ENCODE results near the gene METTL22. TPM values are rescaled to one million over a fixed set of nuclear protein-coding genes. Genes with fewer than 3 reads are reported as not detected.

Gene METTL22
- total RNA-seq, 1 donor from 2014 or later = 29.3 TPM

DNA sequence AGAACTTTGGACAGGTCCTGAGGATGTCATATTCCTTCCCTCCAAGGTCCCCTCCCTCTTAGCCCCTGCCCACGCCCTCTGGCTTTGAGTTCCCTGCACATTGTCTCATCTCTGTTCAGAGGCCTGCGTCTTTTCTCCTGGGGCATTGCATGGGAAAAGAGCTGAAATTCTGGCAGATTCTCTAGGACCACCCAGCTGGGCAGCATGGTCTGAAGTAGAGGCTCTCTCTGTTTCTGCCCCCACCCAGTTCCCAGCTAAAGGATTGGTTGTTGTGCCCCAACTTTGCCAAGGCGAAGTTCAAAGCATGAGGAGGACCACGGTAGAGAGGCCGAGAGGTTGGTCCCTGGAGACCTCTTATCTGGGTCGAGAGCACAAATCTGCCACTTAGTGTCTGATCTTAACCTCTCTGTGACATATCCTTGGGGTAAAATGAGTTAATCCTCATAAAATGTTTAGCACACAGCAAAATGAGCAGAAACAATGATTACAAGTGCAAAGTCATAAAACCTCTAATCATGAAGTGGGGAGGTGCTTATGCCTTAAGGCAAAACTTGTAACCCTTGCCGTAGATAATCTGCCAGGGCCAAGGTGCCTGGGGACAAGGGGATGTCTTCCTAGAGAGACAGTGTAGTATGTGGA is 55.4 kb downstream of the METTL22 start:
- intact Hi-C loops (cut with DNase I) = no loop called here
- no peak for ATAC-seq
- no peak for DNase-seq (ENCODE audit: missing footprints)

DNA sequence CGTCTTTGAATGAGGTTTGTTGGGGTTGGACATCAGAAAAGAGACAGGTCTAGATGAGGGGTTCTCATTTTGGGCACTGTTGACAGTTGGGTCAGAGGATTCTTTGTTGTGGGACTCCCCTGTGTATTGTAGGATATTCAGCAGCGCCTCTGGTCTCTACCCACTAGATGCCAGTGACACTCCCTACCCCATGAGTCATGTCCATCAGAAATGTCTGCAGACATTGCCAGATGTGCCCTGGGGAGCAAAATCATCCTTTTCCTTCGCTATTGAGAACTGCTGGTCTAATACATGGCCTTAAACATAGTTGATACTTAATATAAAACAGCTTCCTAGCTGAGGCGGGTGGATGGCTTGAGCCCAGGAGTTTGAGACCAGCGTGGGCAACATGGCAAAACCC is 56.0 kb downstream of the METTL22 start:
- no peak for DNase-seq (ENCODE audit: missing footprints)
- intact Hi-C loops (cut with DNase I) = no loop called here
- ATAC-seq = no peak

DNA sequence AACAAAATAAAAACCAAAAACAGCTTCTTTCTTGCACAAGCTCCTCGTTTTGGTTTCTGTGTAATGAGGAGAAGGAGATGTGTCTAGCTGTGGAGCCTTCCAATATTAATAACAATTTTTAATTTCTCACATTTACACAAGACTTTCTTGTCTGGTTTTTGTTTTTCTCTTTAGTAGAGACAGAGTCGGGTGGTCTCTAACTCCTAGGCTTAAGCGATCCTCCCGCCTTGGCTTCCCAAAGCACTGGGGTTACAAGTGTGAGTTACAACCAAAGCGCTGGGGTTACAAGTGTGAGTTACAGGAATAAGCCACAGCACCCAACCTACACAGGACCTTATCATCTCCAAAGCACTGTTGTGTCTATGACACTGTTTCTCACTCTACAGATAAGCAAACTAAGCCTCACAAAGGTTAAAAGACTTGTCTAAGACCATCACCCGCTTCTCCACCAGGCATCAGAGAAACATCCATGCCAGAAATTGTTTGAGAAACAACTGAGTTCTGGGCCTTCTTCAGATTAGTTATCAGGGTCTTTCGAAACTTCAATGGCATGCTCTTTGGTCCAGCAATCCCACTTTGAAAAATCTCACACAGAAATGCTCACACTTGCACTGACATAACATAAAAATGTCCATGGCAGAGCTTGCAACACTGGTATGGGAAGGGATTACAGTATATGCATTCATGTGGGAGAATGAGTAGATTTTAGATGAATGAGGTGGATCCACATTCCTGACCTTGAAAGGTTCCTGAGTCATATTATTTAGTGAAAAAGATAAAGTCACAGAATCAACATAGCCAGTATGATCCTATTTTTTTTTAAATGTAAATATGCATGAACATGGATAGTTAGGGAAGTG is 56.8 kb downstream of the METTL22 start:
- DNase-seq (ENCODE audit: missing footprints) (no peak), ATAC-seq (no peak)
- intact Hi-C loops (cut with DNase I) = no loop called here

DNA sequence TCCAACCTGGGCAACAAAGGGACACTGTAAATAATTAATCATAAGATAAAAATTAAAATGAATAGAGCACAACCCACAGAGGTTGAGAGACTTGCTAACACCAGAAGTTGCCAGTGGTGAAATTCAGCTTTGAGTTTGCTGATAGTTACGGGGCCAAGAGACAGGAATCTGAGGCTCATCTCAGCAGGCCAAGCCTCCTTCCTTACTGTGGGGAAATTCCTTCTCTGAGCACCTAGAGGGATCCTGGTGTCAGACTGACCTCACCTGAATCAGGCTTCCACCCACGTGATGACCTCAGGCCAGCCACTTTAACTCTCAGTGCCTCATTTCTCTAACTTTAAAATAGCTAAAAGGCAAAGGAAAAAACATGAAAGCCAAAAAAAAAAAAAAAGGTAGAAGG is 57.7 kb downstream of the METTL22 start:
- ATAC-seq = no peak
- intact Hi-C loops (cut with DNase I) = no loop called here
- DNase-seq (ENCODE audit: missing footprints) = no peak

DNA sequence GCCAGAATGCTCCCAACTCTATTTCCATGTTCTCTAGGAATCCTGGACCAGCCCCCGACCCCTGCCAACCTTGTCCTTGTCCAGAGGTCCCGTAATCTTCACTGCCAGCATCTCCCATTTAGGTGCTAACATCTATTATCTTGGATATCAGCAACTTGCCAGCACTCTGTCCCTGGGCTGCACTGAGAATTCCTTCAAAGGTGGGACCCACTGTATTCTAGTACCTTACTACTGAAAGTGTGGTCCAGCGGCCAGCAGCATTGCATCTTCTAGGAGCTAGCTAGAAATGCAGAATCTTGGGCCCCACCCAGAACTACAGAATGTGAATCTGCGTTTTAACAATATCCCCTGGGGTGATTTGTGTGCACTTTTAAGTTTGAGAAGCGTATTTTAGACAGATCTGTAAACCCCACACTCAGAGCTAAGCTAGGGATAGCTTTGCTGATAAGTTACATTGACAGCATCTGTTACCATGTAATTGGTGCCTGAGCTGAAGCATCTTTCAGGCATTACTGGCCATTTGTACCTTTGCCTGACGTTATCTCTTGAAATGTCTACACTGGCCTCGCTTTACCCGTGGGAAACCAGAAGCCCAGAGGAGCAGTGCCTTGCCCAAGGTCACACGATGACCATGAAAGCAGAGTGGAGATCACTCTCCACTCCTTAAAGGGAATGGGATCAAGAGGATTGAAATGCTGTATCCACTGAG is 61.2 kb downstream of the METTL22 start:
- no peak for DNase-seq (ENCODE audit: missing footprints)
- ATAC-seq = no peak
- intact Hi-C loops (cut with DNase I) = no loop called here

DNA sequence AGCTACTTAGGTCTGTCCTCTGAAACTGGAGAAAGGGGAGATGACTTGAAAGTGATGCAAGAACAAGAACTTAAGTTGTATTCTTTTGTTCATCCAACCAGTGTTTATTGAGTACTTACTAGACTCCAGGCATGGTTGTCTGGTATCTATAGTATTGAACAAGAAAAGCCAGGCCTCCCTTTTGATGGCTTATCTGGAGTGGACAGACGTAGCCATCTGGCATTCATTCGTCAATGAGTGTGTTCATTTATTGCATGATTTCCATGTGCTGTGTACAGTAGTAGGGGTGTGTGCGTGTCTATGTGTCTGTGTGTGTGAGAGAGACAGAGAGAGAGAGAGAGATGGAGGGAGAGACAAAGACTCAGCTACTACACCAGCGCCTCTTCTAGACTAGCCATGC is 62.1 kb downstream of the METTL22 start:
- DNase-seq (ENCODE audit: missing footprints) (no peak), ATAC-seq (no peak)
- intact Hi-C loops (cut with DNase I) = no loop called here

DNA sequence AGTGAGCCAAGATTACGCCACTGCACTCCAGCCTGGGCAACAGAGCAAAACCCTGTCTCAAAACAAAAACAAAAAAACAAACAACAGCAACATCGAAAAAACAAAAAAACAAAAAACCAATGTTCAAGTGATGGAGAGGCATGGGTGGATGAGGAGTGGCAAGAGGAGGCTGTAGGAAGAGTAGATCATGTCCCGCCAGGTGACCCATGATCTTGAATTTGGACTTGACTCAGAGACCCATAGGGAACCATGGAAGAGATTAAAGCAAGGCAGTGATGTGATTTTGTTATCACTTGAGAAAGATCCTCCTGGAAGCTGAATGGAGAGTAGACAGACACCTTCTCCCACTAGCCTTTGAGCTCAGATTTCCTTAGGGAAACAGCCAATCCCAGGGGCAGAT is 64.1 kb downstream of the METTL22 start:
- no peak for ATAC-seq
- DNase-seq (ENCODE audit: missing footprints) = no peak
- intact Hi-C loops (cut with DNase I) = loop anchor here (5.0 kb wide), 1 partner anchor 57 kb away; no protein-coding TSS in a partner anchor

DNA sequence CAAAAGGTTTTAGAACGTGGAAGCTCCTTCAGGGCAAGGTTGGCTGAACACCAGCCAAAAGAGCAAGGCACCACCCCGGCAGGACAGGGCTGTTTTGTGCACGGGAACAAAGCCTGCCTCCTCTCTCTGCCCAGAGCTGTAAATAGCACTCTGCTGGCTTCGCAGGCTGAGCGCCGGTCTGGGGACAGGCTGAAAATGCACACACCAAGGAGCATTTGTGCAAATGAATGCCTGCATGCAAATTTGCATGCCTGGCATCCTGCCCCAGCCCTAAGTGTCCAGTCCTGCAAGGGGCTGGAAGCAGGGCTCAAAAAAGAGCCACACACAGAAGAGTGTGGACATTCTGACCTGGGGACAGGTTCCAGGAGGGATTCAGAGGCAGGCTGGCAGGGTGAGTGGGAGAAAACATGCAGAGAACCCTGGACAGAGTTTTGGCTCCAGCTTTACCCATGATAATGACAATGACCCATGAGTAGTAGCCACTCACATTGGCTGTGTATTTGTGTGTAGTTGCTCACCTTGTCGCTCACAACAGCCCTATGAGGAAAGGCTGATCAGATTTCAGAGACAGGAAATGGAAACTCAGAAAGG is 64.6 kb downstream of the METTL22 start:
- intact Hi-C loops (cut with DNase I) = loop anchor here (5.0 kb wide), 1 partner anchor 56 kb away; no protein-coding TSS in a partner anchor
- ATAC-seq = peak; percentile 90
- peak; percentile 73 for DNase-seq (ENCODE audit: missing footprints)

DNA sequence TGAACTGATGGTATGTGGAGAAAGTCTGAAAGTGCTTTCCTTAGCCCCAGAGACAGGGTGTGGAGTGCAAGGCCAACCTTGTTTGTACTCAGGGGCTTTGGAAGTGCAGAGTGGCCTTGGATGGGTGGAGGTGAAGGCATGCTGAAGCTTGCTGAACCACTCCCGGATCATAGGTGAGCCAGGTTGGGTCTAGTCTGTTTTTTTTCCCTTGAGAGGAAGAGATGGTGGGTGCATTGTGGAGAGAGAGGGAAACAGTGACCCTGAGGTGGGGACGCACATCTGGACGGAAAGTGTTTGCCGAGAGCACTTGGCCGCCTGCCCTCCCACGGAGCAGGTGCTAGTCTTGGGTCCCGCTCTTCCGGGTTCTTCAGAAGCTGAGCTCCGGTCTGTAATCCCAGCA is 65.4 kb downstream of the METTL22 start:
- no peak for ATAC-seq
- intact Hi-C loops (cut with DNase I) = loop anchor here (5.0 kb wide), 1 partner anchor 55 kb away; no protein-coding TSS in a partner anchor

DNA sequence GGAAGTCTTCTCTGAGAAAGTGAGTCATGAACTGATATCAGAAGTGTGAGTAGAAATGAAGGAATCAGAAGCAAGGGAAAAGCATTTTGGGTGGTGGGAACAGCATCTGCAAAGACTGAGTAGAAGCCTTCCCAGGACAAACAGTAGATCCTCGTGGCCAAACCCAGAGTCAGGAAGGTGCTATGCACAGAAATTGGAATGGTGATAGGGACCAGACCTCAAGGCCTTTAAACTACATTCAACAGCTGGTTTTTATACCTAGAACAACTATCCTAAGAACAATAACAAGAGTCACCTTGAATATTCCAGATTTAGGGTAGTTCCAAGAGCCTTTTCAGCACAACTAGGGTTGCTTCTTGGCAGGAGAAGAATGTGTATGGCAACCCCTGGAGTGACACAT is 68.2 kb downstream of the METTL22 start:
- ATAC-seq (no peak), DNase-seq (ENCODE audit: missing footprints) (no peak)
- intact Hi-C loops (cut with DNase I) = loop anchor here (5.0 kb wide), 1 partner anchor 53 kb away; no protein-coding TSS in a partner anchor

More for the DNA sequence above, 65.4 kb downstream of the METTL22 start:
- no peak for DNase-seq (ENCODE audit: missing footprints)

DNA sequence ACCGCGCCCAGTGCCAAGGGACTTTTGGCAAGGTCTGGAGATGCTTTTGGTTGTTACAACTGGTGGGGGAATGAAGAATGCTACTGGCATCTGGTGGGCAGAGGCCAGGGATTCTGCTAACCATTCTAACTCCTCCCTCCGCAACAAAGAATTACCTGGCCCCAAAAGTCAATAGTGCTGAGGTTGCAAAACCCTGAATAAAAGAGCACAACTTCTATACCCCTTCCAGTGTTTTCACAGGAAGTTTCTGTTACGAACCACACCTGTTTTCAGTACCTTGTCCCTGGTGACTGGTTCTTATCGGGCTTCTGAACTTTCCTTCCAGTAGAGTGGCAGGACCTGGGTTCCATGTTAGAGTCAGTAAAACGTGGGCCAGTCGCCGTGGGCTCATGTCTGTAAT is 70.2 kb downstream of the METTL22 start:
- intact Hi-C loops (cut with DNase I) = no loop called here

DNA sequence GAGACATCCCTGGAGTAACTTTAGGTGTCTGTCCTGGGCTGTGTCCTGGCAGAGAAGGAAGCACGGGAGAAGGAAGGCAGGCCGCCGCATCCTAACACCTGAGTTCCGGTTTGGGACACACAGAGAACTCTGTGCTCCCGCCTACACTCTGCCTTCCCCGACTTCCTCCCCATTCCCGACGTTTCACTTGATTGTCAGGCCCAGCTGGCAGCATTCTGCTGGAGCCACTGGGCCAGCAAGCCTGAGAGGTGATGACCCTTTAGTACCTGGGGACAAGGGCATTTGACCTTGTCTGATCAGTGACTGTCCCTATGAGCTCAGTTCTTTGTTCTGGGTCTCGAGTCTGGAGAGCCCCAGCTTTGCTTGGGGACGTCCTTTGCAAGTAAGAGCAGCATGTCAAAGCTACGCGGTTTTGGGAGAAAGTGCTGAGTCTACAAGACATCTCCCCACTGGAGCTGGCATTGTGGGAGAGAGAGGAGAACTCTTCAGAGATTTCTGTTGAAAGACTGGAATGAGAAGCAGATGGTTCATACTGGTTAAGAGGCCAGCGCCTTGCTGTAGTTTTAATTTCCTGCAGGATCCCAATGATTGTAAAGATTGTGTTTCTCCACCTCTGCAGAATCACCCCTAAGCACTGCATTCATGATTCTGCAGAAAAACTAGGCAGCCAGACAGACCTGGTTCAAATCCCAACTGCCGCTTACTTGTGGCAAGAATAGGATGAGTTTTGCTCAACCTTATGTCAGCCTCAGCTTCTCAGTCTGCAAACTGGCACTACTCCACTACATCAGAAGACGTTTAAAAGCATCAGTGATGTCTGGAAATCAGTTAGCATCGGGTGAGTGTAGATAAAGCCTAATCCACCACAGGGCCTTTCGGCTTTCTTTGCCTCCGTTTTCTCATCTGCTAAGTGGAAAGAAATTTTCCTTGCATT is 73.6 kb downstream of the METTL22 start:
- DNase-seq (ENCODE audit: missing footprints) = no peak
- no peak for ATAC-seq
- intact Hi-C loops (cut with DNase I) = no loop called here

More for the DNA sequence above, 70.2 kb downstream of the METTL22 start:
- DNase-seq (ENCODE audit: missing footprints) (no peak), ATAC-seq (no peak)

DNA sequence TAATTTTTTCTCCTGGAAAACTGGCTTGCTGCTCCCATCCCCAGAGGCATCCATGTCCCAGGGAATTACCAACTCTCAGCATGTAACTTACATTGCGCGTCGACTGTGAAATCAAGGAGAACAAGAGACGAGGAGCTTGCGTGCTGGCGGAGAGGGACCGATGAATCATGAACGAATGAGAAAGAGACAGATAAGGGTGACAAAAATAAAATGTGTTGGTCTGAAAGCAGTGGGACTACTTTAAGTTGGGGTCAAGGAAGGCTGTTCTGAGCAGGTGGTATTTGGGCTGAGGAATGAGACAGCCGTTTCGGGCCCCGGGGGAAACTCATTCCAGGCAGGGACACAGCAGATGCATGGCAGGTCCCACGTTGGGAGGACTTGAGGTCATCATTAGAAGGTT is 75.4 kb downstream of the METTL22 start:
- DNase-seq (ENCODE audit: missing footprints) (no peak), ATAC-seq (no peak)
- intact Hi-C loops (cut with DNase I) = no loop called here

DNA sequence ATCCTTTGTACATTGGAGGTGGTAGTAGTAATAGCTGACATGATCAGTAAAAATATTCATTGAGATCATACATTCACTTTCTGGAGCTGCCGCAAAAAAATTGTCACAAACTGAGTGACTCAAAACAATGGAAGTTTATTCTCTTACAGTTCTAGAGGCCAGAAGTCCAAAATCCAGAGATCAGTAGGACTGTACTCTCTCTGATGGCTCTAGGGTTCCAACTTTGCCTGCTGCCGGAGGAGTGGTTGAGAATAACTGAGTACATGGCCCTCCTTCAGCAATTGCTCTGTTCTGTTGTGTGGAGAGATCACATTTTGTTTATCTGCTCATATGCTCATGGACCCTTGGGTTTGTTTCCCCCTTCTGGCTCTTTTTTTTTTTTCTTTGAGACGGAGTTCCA is 76.5 kb downstream of the METTL22 start:
- intact Hi-C loops (cut with DNase I) = no loop called here
- no peak for DNase-seq (ENCODE audit: missing footprints)
- ATAC-seq = no peak
